HepG2 (cell line): ENCODE results near the gene HEATR1. TPM values are rescaled to one million over a fixed set of nuclear protein-coding genes. Genes with fewer than 3 reads are reported as not detected.

Source experiments
- DZIP1 ChIP-seq: sonication (generic); formaldehyde crosslinking; IDR thresholded peaks from 2 replicates; pipeline ENCODE4 v1.5.0; 2020; ENCODE audit warnings: mild to moderate bottlenecking, missing genetic modification reagents
- FOXK2 ChIP-seq: fragments of 450-650 bp; IDR thresholded peaks from 2 replicates; pipeline ENCODE4 v1.6.1; 2016
- MBD4 ChIP-seq: IDR thresholded peaks from 2 replicates; pipeline ENCODE4 v1.6.1; 2012; ENCODE audit warnings: low read length, inconsistent platforms, borderline replicate concordance
- PAXIP1 ChIP-seq: sonication (generic); formaldehyde crosslinking; conservative IDR thresholded peaks from 2 replicates; pipeline ENCODE4 v1.4.0; 2020; ENCODE audit warnings: mild to moderate bottlenecking, missing genetic modification reagents, moderate library complexity
- POLR2A ChIP-seq, 2 experiments: IDR thresholded peaks; 2 replicates each; pipeline ENCODE4 v1.6.1; 2011; ENCODE audit warnings: low read depth in 2 of 2, low read length in 2 of 2, mild to moderate bottlenecking in 1 of 2, moderate library complexity in 1 of 2; ENCODE audit not compliant: insufficient read depth in 1 of 2
- SNRNP70 ChIP-seq: fragments of 200-400 bp; formaldehyde crosslinking; IDR thresholded peaks from 2 replicates; pipeline ENCODE4 v1.6.1; 2017; ENCODE audit warnings: mild to moderate bottlenecking, low read depth, low read length, moderate library complexity
- TRIM24 ChIP-seq: sonication (generic); formaldehyde crosslinking; IDR thresholded peaks from 2 replicates; pipeline ENCODE4 v1.8.0; 2022; ENCODE audit warnings: mild to moderate bottlenecking, missing genetic modification reagents
- ZKSCAN1 ChIP-seq: fragments of 150-350 bp; IDR thresholded peaks from 2 replicates; pipeline ENCODE4 v1.6.1; 2014; ENCODE audit warnings: low read length
- ZMYM3 ChIP-seq: sonication (generic); formaldehyde crosslinking; IDR thresholded peaks from 2 replicates; pipeline ENCODE4 v1.5.1; 2020; ENCODE audit warnings: mild to moderate bottlenecking, missing genetic modification reagents
- ZNF17 ChIP-seq: sonication (generic); formaldehyde crosslinking; IDR thresholded peaks from 2 replicates; pipeline ENCODE4 v1.5.0; 2020; ENCODE audit warnings: mild to moderate bottlenecking, missing genetic modification reagents
- ZNF275 ChIP-seq: sonication (generic); formaldehyde crosslinking; IDR thresholded peaks from 2 replicates; pipeline ENCODE4 v1.8.0; 2022; ENCODE audit warnings: missing genetic modification reagents, mild to moderate bottlenecking, inconsistent platforms, borderline replicate concordance
- ZNF280D ChIP-seq: sonication (generic); formaldehyde crosslinking; IDR thresholded peaks from 2 replicates; pipeline ENCODE4 v1.5.1; 2020; ENCODE audit warnings: mild to moderate bottlenecking, missing genetic modification reagents
- ZNF691 ChIP-seq: sonication (generic); formaldehyde crosslinking; IDR thresholded peaks from 2 replicates; pipeline ENCODE4 v1.4.0; 2020; ENCODE audit warnings: missing genetic modification reagents, low read depth, mild to moderate bottlenecking, borderline replicate concordance
- ZNF713 ChIP-seq: sonication (generic); formaldehyde crosslinking; IDR thresholded peaks from 2 replicates; pipeline ENCODE4 v1.4.0; 2020; ENCODE audit warnings: mild to moderate bottlenecking, missing genetic modification reagents
- ZNF747 ChIP-seq: sonication (generic); formaldehyde crosslinking; IDR thresholded peaks from 2 replicates; pipeline ENCODE4 v1.8.1; 2023; ENCODE audit warnings: missing genetic modification reagents, mild to moderate bottlenecking, borderline replicate concordance
- ZNF788 ChIP-seq: sonication (generic); formaldehyde crosslinking; IDR thresholded peaks from 2 replicates; pipeline ENCODE4 v1.5.0; 2020; ENCODE audit warnings: mild to moderate bottlenecking, missing genetic modification reagents, borderline replicate concordance
- ZNF790 ChIP-seq: sonication (generic); formaldehyde crosslinking; IDR thresholded peaks from 2 replicates; pipeline ENCODE4 v1.8.0; 2022; ENCODE audit warnings: missing genetic modification reagents, mild to moderate bottlenecking, borderline replicate concordance
- polyA plus RNA-seq, 8 experiments: library from polyadenylated mRNA; depleted of rRNA in 3 of 8; stranded (reverse) in 7 of 8; unstranded in 1 of 8; fragments of >200 nt; fragmentation: Illumina TruSeq in 4 of 8; extraction: Trizol in 4 of 8; gene quantifications; 2 replicates each; pipeline versions ENCODE4 v1.2.1 to v1.2.3, GENCODE V29; 2011 to 2016; ENCODE audit warnings: low read depth in 4 of 8, missing spikeins in 1 of 8, mixed read lengths in 1 of 8; ENCODE audit not compliant: insufficient read depth in 1 of 8
- total RNA-seq, 5 experiments: library from RNA; depleted of rRNA; stranded (reverse); fragments of >200 nt; fragmentation: Illumina TruSeq; extraction: Trizol; gene quantifications; 2 replicates each; pipeline ENCODE4 v1.2.3, GENCODE V29; 2016; ENCODE audit warnings: low read depth in 1 of 5

HEATR1 gene
- total and polyA plus RNA-seq, 2 of the 13 experiments (the other 11 are each of a cell fraction or from before 2014, with no cell fraction given) = 10.2 to 45.8 TPM

GRCh38 chr1:236515443-236515958, 88.8 kb downstream of the HEATR1 start (continued):
- peak; percentile 90 for TF ChIP-seq PAXIP1 (CRISPR knock-in tag)
- TF ChIP-seq ZKSCAN1 = no peak
- no peak for TF ChIP-seq ZNF275 (CRISPR knock-in tag)
- TF ChIP-seq ZNF747 = no peak
- 0 out of 2 replicates have a peak, but pooled peaks have one; percentile 22 for TF ChIP-seq ZMYM3 (CRISPR knock-in tag)
- TF ChIP-seq ZNF280D (CRISPR knock-in tag) = no peak
- TF ChIP-seq MBD4 = 0 out of 2 replicates have a peak, but pooled peaks have one; percentile 51
- no peak for TF ChIP-seq FOXK2
- no peak for TF ChIP-seq ZNF691 (CRISPR knock-in tag)
- no peak for TF ChIP-seq POLR2A (IDR thresholded peaks at IDR 0.05; ENCODE audit: insufficient read depth in 1 of 2, low read depth in 2 of 2, low read length in 2 of 2)
- TF ChIP-seq SNRNP70 = no peak
- no peak for TF ChIP-seq ZNF788 (CRISPR knock-in tag)
- no peak for TF ChIP-seq ZNF790 (CRISPR knock-in tag)
- TF ChIP-seq TRIM24 = no peak
- TF ChIP-seq ZNF17 (CRISPR knock-in tag) = no peak
- TF ChIP-seq DZIP1 = no peak
- TF ChIP-seq ZNF713 (CRISPR knock-in tag) = no peak
